ENCODE results near the gene AHSA1. TPM values are rescaled to one million over a fixed set of nuclear protein-coding genes. Genes with fewer than 3 reads are reported as not detected.

AHSA1 gene
- total RNA-seq, 1 donor from 2014 or later: 85.9 TPM

DNA sequence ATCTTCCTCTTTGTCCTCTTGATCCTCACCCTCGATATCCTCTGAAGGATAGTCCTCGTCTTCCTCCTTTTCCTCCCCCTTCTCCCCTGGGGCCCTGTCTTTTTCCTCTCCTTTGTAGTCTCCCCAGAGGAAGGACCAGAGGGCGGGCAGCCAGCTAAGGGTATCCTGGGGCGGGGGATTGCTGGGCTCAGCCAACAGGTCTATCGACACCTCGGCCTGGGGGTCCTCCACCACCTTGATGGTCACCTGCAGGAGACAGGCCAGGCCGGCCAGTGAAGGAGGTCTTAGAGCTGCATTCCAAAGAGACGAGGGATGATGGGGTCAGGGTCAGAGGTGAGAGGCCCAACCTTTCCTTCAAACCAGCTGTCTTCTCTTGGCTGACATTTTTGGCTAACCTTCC, 24.5 kb downstream of the AHSA1 start:
- Histone ChIP-seq H3K27ac (no peak overlapping the region), H3K4me1 (no peaks in the 10 kb centered on the region), H3K4me3 (no peak overlapping the region), H3K36me3 (no peaks in the 10 kb centered on the region), H3K9me3 (no peaks in the 10 kb centered on the region), H3K27me3 (no peaks in the 10 kb centered on the region)
- TF ChIP-seq POLR2AphosphoS5 (IDR thresholded peaks at IDR 0.05; ENCODE audit: insufficient read depth in 1 of 2, low read depth in 1 of 2) (no peak), POLR2A (IDR thresholded peaks at IDR 0.05) (no peak), CTCF (IDR thresholded peaks at IDR 0.05) (no peak)
- DNase-seq (ENCODE audit: extremely low spot score in 2 of 2): no peak
- intact Hi-C loops (cut with DNase I): no loop called here

DNA sequence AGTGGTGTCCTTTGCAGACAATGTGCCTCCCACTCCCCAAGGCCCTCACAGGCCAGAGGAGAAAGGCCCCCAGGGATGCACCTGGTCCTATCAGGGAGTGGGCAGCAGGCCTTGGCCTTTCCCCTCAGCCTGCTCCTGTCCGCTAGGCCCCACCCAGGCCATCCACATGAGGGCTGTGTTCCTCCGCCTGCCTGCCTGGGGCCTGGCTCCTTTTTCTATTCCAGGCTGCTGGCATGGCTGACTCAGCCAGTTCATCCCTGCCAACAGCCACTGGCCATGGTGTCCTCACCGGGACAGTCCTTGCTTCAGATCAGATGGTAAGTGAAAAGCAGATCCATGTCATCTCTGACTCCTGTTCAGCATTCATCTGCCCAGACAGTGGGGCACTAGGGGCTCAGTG, 27.4 kb downstream of the AHSA1 start:
- H3K4me3 ChIP-seq: no peak overlapping the region
- intact Hi-C loops (cut with DNase I): no loop called here

DNA sequence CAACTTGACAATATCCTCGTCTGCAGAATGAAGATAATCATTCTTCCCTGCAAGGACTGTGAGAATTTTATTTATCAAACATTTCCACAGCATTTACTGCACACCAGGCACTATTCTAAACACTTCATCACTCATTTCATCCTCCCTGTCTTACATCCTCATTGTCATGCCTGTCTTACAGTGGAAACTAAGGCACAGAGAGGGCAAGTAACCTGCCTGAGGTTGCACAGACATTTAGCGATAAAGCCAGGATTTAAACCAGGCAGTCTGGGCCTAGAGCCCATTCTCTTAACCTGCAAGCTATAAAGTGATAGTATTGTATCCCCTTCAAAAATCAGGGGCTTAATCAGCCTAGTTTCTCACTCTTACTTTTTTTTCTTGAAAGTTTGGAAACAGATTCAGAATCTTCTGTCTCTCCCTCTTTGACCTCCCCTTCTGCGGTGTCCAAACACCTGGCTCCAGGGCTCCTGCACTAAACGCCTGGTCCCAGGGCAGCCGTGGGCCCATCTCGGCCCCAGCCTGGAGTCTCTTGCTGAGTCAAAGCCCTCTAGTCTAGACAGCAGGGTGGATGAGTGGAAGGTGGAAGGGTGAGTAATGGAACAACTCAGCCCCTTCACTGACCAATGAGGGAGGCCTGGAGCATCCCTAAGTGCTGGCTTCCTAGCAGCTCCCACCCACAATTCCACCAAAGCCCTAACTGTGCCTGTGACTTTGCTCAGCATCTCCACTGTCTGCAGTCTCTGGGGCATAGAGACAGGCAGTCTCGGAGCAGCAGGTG, 28.2 kb downstream of the AHSA1 start:
- H3K27me3 ChIP-seq: no peaks in the 10 kb centered on the region
- intact Hi-C loops (cut with DNase I): no loop called here
- no peaks in the 10 kb centered on the region for H3K9me3 ChIP-seq
- no peaks in the 10 kb centered on the region for H3K4me1 ChIP-seq
- TF ChIP-seq CTCF (IDR thresholded peaks at IDR 0.05): no peak
- TF ChIP-seq POLR2AphosphoS5 (IDR thresholded peaks at IDR 0.05; ENCODE audit: insufficient read depth in 1 of 2, low read depth in 1 of 2): no peak
- TF ChIP-seq POLR2A (IDR thresholded peaks at IDR 0.05): no peak
- H3K27ac ChIP-seq: no peak overlapping the region
- DNase-seq (ENCODE audit: extremely low spot score in 2 of 2): no peak
- no peak overlapping the region for H3K4me3 ChIP-seq
- no peaks in the 10 kb centered on the region for H3K36me3 ChIP-seq

More for the DNA sequence above, 27.4 kb downstream of the AHSA1 start:
- no peaks in the 10 kb centered on the region for H3K9me3 ChIP-seq
- no peak overlapping the region for H3K27ac ChIP-seq
- H3K4me1 ChIP-seq: no peaks in the 10 kb centered on the region
- no peaks in the 10 kb centered on the region for H3K27me3 ChIP-seq
- DNase-seq (ENCODE audit: extremely low spot score in 2 of 2): no peak
- H3K36me3 ChIP-seq: no peaks in the 10 kb centered on the region
- TF ChIP-seq POLR2AphosphoS5 (IDR thresholded peaks at IDR 0.05; ENCODE audit: insufficient read depth in 1 of 2, low read depth in 1 of 2) (no peak), POLR2A (IDR thresholded peaks at IDR 0.05) (no peak), CTCF (IDR thresholded peaks at IDR 0.05) (no peak)

- no peaks in the 10 kb centered on the region for H3K36me3 ChIP-seq
- no peak overlapping the region for H3K27ac ChIP-seq
- H3K4me1 ChIP-seq: no peaks in the 10 kb centered on the region
- H3K4me3 ChIP-seq: no peak overlapping the region
- intact Hi-C loops (cut with DNase I): no loop called here
- no peak for TF ChIP-seq POLR2AphosphoS5 (IDR thresholded peaks at IDR 0.05; ENCODE audit: insufficient read depth in 1 of 2, low read depth in 1 of 2)
- no peak for TF ChIP-seq POLR2A (IDR thresholded peaks at IDR 0.05)
- no peak for TF ChIP-seq CTCF (IDR thresholded peaks at IDR 0.05)
- H3K9me3 ChIP-seq: no peaks in the 10 kb centered on the region
- no peak for DNase-seq (ENCODE audit: extremely low spot score in 2 of 2)
- no peaks in the 10 kb centered on the region for H3K27me3 ChIP-seq
These were observed 30.7 kb downstream of the AHSA1 start for GRCh38 chr14:77488558-77488957.

- Histone ChIP-seq H3K27me3 (no peaks in the 10 kb centered on the region), H3K27ac (no peak overlapping the region), H3K4me1 (no peaks in the 10 kb centered on the region), H3K9me3 (no peaks in the 10 kb centered on the region), H3K36me3 (no peaks in the 10 kb centered on the region), H3K4me3 (no peak overlapping the region)
- intact Hi-C loops (cut with DNase I): no loop called here
- DNase-seq (ENCODE audit: extremely low spot score in 2 of 2): no peak
- TF ChIP-seq POLR2AphosphoS5 (IDR thresholded peaks at IDR 0.05; ENCODE audit: insufficient read depth in 1 of 2, low read depth in 1 of 2): no peak
- TF ChIP-seq POLR2A (IDR thresholded peaks at IDR 0.05): no peak
- no peak for TF ChIP-seq CTCF (IDR thresholded peaks at IDR 0.05)
These were observed 31.1 kb downstream of the AHSA1 start for GRCh38 chr14:77489041-77489440.

Data from vagina (tissue), 2 donors.